HEK293 (cell line): ENCODE data around the gene RPS24.

ENCODE experiments used
- CTCF ChIP-seq: fragments of 450-650 bp; formaldehyde crosslinking; IDR thresholded peaks from 2 replicates; pipeline ENCODE4 v1.5.1; 2016; ENCODE audit warnings: missing biosample characterization, missing genetic modification characterization
- TF ChIP-seq, protein P1 (sequence below): fragments of 450-650 bp; formaldehyde crosslinking; IDR thresholded peaks from 2 replicates; pipeline ENCODE4 v1.5.1; 2016; ENCODE audit warnings: missing biosample characterization, missing genetic modification characterization

DNA sequence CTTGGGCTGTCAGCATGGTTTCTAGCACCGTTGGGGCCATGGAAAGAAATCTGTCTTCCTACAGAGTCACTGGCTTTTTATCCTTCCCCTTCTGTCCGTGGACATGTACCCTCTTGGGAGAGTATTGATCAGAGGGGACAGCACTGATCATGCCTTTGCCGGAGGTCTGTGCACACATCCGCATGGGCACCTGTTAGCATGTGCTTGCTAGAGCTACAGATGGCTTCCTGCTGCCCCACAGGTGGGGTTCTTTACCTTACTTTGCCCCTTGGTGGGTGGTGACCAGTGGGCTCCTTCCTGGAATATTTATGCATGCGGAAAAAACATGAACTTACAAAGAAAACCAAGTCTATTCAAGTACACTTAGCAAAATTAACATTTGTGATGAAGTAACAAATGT, 24.9 kb downstream of the RPS24 start:
- TF ChIP-seq, protein P1, sequence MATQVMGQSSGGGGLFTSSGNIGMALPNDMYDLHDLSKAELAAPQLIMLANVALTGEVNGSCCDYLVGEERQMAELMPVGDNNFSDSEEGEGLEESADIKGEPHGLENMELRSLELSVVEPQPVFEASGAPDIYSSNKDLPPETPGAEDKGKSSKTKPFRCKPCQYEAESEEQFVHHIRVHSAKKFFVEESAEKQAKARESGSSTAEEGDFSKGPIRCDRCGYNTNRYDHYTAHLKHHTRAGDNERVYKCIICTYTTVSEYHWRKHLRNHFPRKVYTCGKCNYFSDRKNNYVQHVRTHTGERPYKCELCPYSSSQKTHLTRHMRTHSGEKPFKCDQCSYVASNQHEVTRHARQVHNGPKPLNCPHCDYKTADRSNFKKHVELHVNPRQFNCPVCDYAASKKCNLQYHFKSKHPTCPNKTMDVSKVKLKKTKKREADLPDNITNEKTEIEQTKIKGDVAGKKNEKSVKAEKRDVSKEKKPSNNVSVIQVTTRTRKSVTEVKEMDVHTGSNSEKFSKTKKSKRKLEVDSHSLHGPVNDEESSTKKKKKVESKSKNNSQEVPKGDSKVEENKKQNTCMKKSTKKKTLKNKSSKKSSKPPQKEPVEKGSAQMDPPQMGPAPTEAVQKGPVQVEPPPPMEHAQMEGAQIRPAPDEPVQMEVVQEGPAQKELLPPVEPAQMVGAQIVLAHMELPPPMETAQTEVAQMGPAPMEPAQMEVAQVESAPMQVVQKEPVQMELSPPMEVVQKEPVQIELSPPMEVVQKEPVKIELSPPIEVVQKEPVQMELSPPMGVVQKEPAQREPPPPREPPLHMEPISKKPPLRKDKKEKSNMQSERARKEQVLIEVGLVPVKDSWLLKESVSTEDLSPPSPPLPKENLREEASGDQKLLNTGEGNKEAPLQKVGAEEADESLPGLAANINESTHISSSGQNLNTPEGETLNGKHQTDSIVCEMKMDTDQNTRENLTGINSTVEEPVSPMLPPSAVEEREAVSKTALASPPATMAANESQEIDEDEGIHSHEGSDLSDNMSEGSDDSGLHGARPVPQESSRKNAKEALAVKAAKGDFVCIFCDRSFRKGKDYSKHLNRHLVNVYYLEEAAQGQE (tag by site-specific recombination): no peak
- no peak for TF ChIP-seq CTCF (tag by site-specific recombination)
